ES-I3 (cell line): ENCODE results near the gene USP6NL.

Experiments
- H3K36me3 ChIP-seq: 2 replicates; pipeline ENCODE4 v1.6.1; 2013; ENCODE audit warnings: mild to moderate bottlenecking, low read length, control low read depth, moderate library complexity; ENCODE audit not compliant: insufficient read depth
- H3K4me1 ChIP-seq: 2 replicates; pipeline ENCODE4 v1.6.1; 2013; ENCODE audit warnings: mild to moderate bottlenecking, control low read depth, low read length; ENCODE audit not compliant: insufficient read depth
- H3K9ac ChIP-seq: 2 replicates; pipeline ENCODE4 v1.6.1; 2013; ENCODE audit warnings: low read depth, mild to moderate bottlenecking, low read length, moderate library complexity
- H3K9me3 ChIP-seq: 2 replicates; pipeline ENCODE4 v1.6.1; 2013; ENCODE audit warnings: mild to moderate bottlenecking, low read length, moderate library complexity; ENCODE audit not compliant: control insufficient read depth, insufficient read depth

Gene USP6NL

DNA sequence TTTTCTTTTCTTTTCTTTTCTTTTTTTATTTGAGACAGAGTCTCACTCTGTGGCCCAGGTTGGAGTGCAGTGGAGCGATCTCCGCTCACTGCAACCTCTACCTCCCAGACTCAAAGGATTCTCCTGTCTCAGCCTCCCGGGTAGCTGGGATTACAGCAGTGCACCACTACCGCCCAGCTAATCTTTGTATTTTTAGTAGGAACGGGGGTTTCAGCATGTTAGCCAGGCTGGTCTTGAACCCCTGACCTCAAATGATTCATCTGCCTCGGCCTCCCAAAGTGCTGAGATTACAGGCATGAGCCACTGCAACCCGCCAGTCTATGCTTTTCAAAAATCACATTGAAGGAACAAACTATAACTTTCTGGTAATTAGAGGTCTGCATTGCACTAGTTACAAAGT, 2.4 kb downstream of the USP6NL start:
- Histone ChIP-seq H3K9me3 (no peaks in the 10 kb centered on the region), H3K36me3 (no peaks in the 10 kb centered on the region), H3K9ac (no peak overlapping the region), H3K4me1 (peaks cover 21% of the 10 kb centered on the region)

DNA sequence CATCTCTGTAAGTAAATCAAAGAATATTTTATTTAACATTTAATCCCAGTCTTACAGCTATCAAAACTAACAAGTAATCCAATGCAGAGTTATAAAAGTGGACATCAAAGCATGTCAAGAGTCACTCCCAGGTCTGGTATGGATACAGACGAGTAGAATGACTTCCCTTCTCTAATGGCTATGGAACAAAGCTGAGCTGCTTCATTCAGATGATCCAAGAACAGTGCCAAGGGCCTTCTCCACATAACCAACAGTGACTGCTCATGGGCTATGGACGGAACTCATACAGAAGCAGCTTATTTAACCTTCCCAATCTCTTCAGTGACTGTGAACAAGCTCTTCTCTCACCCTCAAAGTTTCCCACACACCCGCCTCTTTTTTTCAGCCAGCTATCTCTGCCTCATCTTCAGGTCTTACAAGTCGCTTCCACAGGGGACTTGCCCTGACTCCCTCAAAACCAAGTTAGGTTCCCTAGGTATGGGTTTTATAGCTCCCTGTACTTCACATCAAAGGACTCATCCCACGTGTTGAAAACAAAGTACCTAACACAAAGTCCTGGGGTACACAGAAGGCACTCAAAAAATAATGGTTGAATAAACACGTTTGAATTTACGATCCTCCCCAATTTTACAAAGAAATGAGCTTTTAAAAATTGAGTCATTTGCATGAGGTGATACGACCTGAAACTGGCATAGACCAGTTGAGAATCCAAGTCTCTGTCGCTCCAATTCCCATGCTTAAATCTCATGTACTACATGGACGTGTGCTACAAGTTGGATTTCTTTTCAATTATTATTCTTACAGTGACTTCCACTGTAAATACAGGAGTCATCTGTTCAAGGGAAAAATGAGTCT, 3.1 kb downstream of the USP6NL start:
- Histone ChIP-seq H3K36me3 (no peaks in the 10 kb centered on the region), H3K9ac (no peak overlapping the region), H3K4me1 (peaks cover 28% of the 10 kb centered on the region), H3K9me3 (no peaks in the 10 kb centered on the region)

DNA sequence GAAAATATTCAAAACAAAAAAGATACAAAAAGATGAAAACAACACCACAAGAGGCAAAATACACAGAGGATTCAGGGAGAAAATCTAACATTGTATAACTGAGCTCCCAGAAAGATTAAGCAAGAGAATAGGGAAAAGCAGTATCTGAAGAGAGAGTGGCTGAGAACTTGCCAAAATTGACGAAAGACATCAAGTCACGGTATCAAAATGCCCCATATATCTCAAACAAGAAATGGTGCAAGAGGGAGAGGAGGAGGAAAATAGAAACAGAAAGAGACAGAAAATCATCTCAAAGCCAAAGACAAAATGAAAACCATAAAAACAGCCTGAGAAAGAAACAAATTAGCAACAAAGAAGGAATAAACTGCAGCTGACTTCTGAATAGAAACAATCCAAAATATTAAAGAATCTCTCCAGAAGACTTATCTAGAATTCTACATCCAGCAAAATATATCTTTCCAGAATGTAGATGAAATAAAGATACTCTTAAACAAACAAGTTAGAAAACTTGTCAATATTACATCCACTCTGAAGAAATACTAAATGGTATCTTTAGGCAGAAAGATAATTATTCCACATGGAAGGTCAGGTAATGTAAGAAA, 5.5 kb downstream of the USP6NL start:
- no peaks in the 10 kb centered on the region for H3K9me3 ChIP-seq
- H3K36me3 ChIP-seq: no peaks in the 10 kb centered on the region
- H3K9ac ChIP-seq: no peak overlapping the region
- H3K4me1 ChIP-seq: peaks cover 36% of the 10 kb centered on the region

DNA sequence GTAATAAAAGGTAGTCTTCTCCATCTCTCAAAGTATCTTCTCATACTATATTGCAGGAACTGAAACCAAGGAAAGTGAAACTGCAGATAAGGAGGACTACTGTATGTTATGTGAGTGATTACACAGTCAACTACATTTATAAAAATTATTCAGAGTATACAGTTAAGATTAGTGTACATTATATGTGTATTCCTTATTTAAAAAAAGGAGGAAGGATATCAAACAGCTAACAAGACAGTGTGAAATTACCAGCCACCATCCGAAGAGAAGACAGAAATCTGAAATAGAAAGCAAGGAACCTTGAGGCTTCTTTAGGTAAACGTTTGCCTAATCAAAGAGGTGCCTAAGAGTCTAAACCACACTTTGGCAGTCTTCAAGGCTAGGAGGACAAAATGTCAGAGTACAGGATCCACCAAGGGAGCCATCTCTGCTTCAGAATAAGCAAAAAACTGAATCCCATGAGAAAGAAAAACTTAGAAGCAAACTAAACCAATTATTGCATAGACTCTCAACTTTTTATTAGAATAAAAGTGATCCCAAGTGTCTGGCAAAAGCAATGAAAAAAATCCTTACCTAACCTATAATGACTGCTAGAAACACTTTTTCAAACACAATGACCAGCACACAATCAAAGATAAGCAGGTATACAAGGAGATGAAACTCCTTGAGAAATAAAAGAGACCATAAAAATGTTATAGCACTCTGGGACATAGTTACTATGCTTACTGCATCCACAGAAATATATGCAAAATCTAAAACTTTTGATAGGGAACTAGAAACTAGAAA, 6.4 kb downstream of the USP6NL start:
- no peaks in the 10 kb centered on the region for H3K9me3 ChIP-seq

DNA sequence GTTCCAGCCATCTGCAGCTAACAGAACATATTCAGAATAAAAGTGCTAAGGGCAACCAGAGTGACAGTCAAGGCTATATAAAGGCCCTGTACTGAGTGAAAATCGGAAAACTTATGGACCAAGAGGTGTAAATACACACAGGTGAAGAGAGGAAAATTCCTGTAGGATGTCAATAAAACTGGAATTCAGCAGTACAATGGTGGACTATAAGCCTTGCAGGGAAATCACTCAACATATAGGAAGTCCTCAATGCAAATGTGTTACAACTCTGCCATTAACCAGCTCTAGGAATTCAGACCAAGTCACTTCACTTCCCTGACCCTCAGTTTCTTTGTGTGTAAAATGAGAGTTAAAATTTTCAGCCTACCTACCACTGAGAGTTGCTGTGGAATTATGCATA, 7.7 kb downstream of the USP6NL start:
- Histone ChIP-seq H3K4me1 (peaks cover 26% of the 10 kb centered on the region), H3K36me3 (no peaks in the 10 kb centered on the region), H3K9ac (no peak overlapping the region)

More for the DNA sequence above, 6.4 kb downstream of the USP6NL start:
- H3K4me1 ChIP-seq: peaks cover 36% of the 10 kb centered on the region
- no peaks in the 10 kb centered on the region for H3K36me3 ChIP-seq
- no peak overlapping the region for H3K9ac ChIP-seq

DNA sequence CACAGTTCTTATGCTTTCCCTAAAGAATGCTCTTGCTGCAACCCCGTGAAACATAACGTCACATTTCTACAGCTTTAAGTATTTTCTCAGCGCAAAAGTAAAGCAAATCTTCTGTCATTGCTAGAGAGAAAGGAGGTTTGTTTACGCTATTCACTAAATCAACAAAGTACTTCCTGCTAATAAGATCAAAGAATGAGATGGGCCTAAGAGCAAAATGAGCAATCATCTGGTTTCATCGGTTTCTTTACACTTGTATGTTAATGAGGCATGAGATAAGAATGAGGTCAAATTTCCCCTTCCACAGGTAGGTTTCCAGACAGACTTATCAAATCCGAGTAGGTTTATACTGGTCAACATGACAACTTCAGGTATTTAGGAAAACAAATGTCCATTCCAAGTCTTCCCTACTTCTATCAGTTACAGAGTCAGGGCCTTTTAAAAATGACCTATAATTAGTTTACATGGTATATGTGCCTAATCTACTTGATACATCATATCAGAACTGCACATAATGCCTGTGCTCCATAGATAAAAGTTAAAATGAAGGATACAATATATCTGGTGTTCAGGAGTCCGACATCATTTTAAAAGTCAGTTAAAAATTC, 8.4 kb downstream of the USP6NL start:
- peaks cover 19% of the 10 kb centered on the region for H3K4me1 ChIP-seq
- H3K36me3 ChIP-seq: no peaks in the 10 kb centered on the region
- no peaks in the 10 kb centered on the region for H3K9me3 ChIP-seq
- H3K9ac ChIP-seq: no peak overlapping the region

More for the DNA sequence above, 7.7 kb downstream of the USP6NL start:
- no peaks in the 10 kb centered on the region for H3K9me3 ChIP-seq

DNA sequence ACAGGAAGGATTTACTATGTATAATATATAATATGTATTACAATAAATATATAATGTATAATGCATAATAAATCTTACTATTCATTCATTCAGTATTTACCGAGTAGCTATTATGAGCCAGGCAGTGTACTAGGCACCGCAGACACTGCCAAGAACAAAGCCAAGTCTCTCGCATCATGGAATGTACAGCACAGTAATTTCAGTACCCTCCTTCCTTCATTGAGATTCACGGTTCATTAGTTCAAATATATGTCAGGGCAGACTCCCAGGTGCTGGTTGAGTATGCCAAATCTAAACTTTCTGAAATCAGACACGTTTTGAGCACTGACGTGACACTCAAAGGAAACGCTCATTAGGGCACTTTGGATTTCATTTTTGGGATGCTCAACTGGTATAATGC, 9.1 kb downstream of the USP6NL start:
- H3K36me3 ChIP-seq: no peaks in the 10 kb centered on the region
- H3K9me3 ChIP-seq: no peaks in the 10 kb centered on the region
- no peak overlapping the region for H3K9ac ChIP-seq
- peaks cover 19% of the 10 kb centered on the region for H3K4me1 ChIP-seq

DNA sequence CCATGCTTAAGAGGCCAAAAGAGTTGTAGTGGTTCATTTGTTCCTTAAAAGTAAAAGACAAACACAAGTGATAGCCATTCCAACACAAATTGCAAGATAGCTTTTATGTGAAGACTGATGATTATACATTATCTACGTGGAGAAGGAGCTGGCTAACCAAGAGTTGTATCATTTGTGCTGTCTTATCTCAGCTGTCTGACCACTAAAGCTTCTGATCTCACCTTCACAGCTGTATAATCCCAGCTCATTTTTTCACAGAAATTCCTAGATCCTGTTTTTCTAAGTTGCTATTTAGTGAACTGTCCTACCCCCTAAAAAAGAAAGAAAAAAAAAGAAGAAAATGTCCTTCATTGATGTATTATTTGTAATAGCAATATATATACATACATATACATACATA, 9.8 kb downstream of the USP6NL start:
- Histone ChIP-seq H3K36me3 (no peaks in the 10 kb centered on the region), H3K4me1 (peaks cover 19% of the 10 kb centered on the region), H3K9me3 (no peaks in the 10 kb centered on the region), H3K9ac (no peak overlapping the region)

DNA sequence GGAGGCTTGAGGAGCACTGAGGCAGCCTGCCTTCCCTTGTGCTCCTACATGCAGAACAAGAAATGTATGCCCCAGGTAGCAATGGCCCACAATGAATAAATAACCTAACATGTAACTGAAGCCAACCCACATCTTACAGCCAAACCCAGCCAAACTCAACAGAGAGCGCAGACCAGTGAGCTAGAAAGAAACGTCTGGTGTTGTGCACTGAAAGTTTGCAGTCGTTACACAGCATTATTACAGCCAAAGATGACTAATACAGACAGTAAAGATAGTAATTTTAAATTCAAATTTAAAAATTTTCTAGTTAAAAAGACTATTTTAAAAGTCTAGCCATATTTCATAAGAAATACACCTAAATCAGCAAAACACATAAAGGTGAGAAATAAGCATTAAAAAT, 11.2 kb downstream of the USP6NL start:
- Histone ChIP-seq H3K36me3 (no peaks in the 10 kb centered on the region), H3K9ac (no peak overlapping the region), H3K9me3 (no peaks in the 10 kb centered on the region), H3K4me1 (peaks cover 19% of the 10 kb centered on the region)

DNA sequence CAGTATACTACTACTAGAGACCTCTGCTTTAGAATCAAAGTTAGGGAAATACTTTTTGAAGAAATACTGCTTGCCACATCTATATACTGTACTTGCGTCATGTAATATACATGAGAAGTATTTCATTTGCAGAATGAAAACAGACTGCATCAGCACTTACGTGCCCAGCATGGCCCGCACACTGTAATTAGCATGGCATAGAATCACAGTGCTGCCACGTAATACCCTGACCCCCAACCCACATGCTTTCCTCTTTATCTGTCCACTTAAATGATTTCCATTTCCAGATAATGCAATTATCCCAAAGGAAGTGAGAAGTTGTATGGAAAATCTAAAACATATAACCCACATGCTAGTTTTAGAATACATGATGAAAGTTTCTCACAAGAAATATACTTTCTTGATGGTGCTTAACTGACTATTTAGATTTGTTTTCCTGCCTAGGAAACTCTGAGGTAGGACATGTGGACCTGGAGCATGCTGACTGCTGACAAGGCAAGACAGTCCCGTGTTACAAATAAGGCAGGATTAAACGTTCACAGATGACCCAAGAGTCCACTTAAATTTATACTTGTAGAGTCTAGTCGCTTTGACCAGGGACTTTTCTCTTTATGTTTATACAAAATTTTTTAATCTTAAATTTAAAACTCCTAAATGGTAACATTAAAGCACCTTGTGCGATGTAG, 12.6 kb downstream of the USP6NL start:
- Histone ChIP-seq H3K36me3 (no peaks in the 10 kb centered on the region), H3K9me3 (no peaks in the 10 kb centered on the region), H3K9ac (no peak overlapping the region), H3K4me1 (peaks cover 14% of the 10 kb centered on the region)

DNA sequence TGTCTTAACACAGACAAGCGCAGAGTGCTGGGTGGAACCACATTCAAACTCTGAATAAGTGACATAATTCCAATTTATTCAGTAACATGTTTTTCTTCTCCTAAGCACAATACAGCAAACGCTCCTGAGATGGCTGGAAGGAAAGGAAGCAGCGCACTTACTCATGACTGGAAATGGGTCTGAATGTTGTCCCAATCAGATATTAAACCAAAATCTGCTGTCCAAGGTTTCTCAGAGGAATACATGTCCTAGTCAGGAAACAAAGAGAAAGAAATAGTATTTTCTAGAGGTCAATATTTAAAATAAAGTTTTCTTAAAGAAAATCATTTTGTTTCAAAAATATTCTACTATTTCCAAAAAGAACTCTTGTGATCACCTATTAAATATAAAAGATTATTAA, 14.0 kb downstream of the USP6NL start:
- Histone ChIP-seq H3K4me1 (0 out of 2 replicates have a peak, but pooled peaks cover under 1% of the 10 kb centered on the region), H3K9ac (no peak overlapping the region), H3K9me3 (no peaks in the 10 kb centered on the region), H3K36me3 (no peaks in the 10 kb centered on the region)

DNA sequence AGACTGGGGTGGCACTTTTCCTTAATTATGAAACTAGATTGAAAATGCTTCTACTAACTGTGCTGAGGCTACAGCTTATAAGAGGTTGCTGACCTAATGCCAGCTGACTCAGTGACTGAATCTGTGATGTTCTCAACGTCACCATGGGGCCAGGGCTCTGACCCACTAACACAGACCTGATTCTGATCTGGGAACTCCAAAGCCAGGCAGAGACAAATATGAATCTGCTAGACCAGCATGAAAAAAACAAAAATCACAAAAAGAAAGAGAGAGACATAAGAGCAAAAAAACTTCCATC, 16.1 kb downstream of the USP6NL start:
- Histone ChIP-seq H3K9ac (no peak overlapping the region), H3K36me3 (no peaks in the 10 kb centered on the region), H3K9me3 (no peaks in the 10 kb centered on the region), H3K4me1 (0 out of 2 replicates have a peak, but pooled peaks cover 5% of the 10 kb centered on the region)

DNA sequence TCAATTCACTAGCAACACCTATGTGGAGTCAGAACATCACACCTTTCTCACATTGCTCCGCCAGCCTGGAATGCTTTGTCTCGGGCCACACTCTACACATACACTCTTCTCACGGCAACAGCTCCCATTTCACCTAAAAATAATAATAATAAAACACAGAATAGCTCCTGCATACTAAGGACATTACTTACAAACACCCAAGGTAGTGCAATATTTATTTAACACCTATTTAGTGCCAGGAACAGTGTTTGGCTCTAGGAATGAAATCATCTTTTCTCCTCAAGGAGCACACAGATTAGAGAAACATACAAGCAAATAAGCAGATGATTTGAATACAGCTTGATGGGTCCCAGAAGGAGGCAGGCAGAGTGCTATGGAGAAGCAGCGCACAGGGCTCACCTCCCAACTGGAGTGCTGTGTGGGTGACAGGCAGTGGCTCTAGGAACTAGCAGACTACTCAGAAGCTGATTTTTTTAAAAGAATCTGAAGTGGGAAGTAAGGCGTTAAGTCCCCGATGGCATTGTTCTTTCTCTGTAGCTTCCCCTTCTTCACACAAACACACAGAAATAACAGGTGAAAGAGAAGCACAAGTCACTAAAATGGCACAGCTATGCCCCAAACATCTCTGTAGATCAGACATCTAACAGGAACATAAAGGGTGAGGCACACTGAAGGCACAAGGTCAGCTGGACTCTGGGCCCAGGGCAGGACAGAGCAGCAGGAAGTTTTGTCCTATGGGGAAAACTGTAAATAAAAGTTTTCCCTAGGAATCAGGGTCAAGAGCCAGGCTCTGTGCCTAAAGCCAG, 16.7 kb downstream of the USP6NL start:
- H3K4me1 ChIP-seq: 0 out of 2 replicates have a peak, but pooled peaks cover 5% of the 10 kb centered on the region
- no peak overlapping the region for H3K9ac ChIP-seq
- no peaks in the 10 kb centered on the region for H3K36me3 ChIP-seq
- no peaks in the 10 kb centered on the region for H3K9me3 ChIP-seq
